PC-9 (cell line): Measurements from ENCODE around the gene KCNN3. TPM values are rescaled to one million over a fixed set of nuclear protein-coding genes. Genes with fewer than 3 reads are reported as not detected.

Experiments
- BruUV-seq: library from RNA; stranded (reverse); fragments of 400-500 nt; replicated peaks from 2 replicates; lab custom pipeline; 2021; lab: Mats Ljungman, UMichigan
- CTCF ChIA-PET: fragments of 300-600 bp; sonication (Branson Sonifier 250); formaldehyde crosslinking; loops from one replicate; lab custom pipeline; 2022; ENCODE audit warnings: antibody characterized with exemption; lab: Charles Lee
- POLR2A ChIA-PET: fragments of 300-600 bp; sonication (Branson Sonifier 250); formaldehyde crosslinking; loops from one replicate; lab custom pipeline; 2022; ENCODE audit warnings: antibody characterized with exemption; ENCODE audit not compliant: unreplicated experiment; lab: Charles Lee
- DNase-seq, 2 experiments: peaks; one replicate each; pipeline versions ENCODE4 v3.0.0 to v3.0.0-alpha.2; 2015 to 2022; ENCODE audit warnings: mixed read lengths in 1 of 2
- H2AFZ ChIP-seq: fragments of 200-600 bp; sonication (generic); 2 replicates; pipeline ENCODE4 v1.8.1; 2017; ENCODE audit warnings: antibody characterized with exemption
- H3F3A ChIP-seq: fragments of 200-600 bp; sonication (generic); 2 replicates; pipeline ENCODE4 v1.8.1; 2017; ENCODE audit warnings: antibody characterized with exemption, mild to moderate bottlenecking, low read depth; ENCODE audit not compliant: insufficient read depth
- H3K27ac ChIP-seq: fragments of 200-600 bp; sonication (generic); 2 replicates; pipeline ENCODE4 v1.6.1; 2016; ENCODE audit warnings: mixed run types
- H3K27me3 ChIP-seq: fragments of 200-600 bp; sonication (generic); 2 replicates; pipeline ENCODE4 v1.6.1; 2016; ENCODE audit warnings: low read depth, mixed run types; ENCODE audit not compliant: insufficient read depth
- H3K36me3 ChIP-seq: fragments of 200-600 bp; sonication (generic); 2 replicates; pipeline ENCODE4 v1.6.1; 2016; ENCODE audit warnings: low read depth, mixed run types
- H3K4me1 ChIP-seq: fragments of 200-600 bp; sonication (generic); replicated peaks from 2 replicates; pipeline ENCODE4 v1.6.1; 2016; ENCODE audit warnings: mixed run types; ENCODE audit not compliant: insufficient read depth
- H3K4me2 ChIP-seq: fragments of 200-600 bp; sonication (generic); 2 replicates; pipeline ENCODE4 v1.6.1; 2017; ENCODE audit warnings: mixed run types
- H3K4me3 ChIP-seq: fragments of 200-600 bp; sonication (generic); 2 replicates; pipeline ENCODE4 v1.6.1; 2016; ENCODE audit warnings: mixed run types
- H3K79me2 ChIP-seq: fragments of 200-600 bp; sonication (generic); 2 replicates; pipeline ENCODE4 v1.6.1; 2017; ENCODE audit warnings: low read depth, mixed run types
- H3K9me2 ChIP-seq: fragments of 200-600 bp; sonication (generic); 2 replicates; pipeline ENCODE4 v1.8.1; 2017; ENCODE audit warnings: mild to moderate bottlenecking; ENCODE audit not compliant: insufficient read depth
- H3K9me3 ChIP-seq: fragments of 200-600 bp; sonication (generic); 2 replicates; pipeline ENCODE4 v1.8.1; 2016; ENCODE audit warnings: low read depth; ENCODE audit not compliant: insufficient read depth
- H4K20me1 ChIP-seq: fragments of 200-600 bp; sonication (generic); 2 replicates; pipeline ENCODE4 v1.8.1; 2017; ENCODE audit not compliant: insufficient read depth
- EZH2 ChIP-seq: fragments of 200-600 bp; sonication (generic); IDR thresholded peaks from 2 replicates; pipeline ENCODE4 v1.8.0; 2017; ENCODE audit warnings: antibody characterized with exemption, low read depth
- intact Hi-C: fragments of 100-400 bp; cut with micrococcal nuclease; formaldehyde crosslinking; loops from one replicate; pipeline ENCODE4 v1.10.0; 2022; ENCODE audit not compliant: unreplicated experiment
- total RNA-seq: library from RNA; stranded (reverse); gene quantifications from 2 replicates; pipeline ENCODE4 v1.2.3, GENCODE V29; 2021
- TF ChIP-seq, protein P1 (sequence below): fragments of 200-600 bp; sonication (generic); conservative IDR thresholded peaks from 2 replicates; pipeline ENCODE4 v1.6.1; 2017; ENCODE audit warnings: mixed run types, antibody characterized with exemption, mild to moderate bottlenecking, moderate library complexity

Gene KCNN3
- total RNA-seq, 1 experiment from 2014 or later: 1.1 TPM

DNA sequence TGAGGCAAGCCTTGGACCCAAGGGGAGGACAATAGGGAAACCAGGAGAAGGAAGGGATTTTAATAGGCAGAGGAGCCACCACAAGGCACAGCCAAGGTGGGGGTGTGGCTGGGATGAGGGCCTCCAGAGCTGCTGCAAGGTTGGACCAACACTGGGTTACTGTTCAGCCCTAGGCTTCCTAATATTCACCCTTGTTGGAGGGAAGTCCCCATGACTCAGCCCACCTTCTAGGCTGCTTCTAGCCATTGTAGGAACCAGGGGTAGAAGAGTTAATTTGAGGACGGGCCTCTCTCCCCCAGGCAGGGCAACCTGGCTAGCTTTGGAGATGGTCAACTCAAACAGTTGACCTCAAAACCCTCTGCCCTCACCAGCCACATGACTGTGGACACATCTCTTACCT lies 59.5 kb downstream of the KCNN3 start:
- POLR2A ChIA-PET: no interaction called here
- Histone ChIP-seq H2AFZ (no peak overlapping the region), H3K27ac (no peak overlapping the region), H3K27me3 (peaks cover 82% of the 10 kb centered on the region), H3K9me2 (no peaks in the 10 kb centered on the region), H3K79me2 (no peaks in the 10 kb centered on the region), H3K4me2 (no peak overlapping the region), H3K4me3 (no peak overlapping the region), H4K20me1 (no peaks in the 10 kb centered on the region), H3K4me1 (no peaks in the 10 kb centered on the region), H3K9me3 (no peaks in the 10 kb centered on the region), H3F3A (no peaks in the 10 kb centered on the region), H3K36me3 (no peaks in the 10 kb centered on the region)
- TF ChIP-seq, protein P1, sequence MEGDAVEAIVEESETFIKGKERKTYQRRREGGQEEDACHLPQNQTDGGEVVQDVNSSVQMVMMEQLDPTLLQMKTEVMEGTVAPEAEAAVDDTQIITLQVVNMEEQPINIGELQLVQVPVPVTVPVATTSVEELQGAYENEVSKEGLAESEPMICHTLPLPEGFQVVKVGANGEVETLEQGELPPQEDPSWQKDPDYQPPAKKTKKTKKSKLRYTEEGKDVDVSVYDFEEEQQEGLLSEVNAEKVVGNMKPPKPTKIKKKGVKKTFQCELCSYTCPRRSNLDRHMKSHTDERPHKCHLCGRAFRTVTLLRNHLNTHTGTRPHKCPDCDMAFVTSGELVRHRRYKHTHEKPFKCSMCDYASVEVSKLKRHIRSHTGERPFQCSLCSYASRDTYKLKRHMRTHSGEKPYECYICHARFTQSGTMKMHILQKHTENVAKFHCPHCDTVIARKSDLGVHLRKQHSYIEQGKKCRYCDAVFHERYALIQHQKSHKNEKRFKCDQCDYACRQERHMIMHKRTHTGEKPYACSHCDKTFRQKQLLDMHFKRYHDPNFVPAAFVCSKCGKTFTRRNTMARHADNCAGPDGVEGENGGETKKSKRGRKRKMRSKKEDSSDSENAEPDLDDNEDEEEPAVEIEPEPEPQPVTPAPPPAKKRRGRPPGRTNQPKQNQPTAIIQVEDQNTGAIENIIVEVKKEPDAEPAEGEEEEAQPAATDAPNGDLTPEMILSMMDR: no peak
- no peak for TF ChIP-seq EZH2
- no TSS peak for BruUV-seq
- DNase-seq: no peak
- intact Hi-C loops: no loop called here
- CTCF ChIA-PET: no interaction called here

DNA sequence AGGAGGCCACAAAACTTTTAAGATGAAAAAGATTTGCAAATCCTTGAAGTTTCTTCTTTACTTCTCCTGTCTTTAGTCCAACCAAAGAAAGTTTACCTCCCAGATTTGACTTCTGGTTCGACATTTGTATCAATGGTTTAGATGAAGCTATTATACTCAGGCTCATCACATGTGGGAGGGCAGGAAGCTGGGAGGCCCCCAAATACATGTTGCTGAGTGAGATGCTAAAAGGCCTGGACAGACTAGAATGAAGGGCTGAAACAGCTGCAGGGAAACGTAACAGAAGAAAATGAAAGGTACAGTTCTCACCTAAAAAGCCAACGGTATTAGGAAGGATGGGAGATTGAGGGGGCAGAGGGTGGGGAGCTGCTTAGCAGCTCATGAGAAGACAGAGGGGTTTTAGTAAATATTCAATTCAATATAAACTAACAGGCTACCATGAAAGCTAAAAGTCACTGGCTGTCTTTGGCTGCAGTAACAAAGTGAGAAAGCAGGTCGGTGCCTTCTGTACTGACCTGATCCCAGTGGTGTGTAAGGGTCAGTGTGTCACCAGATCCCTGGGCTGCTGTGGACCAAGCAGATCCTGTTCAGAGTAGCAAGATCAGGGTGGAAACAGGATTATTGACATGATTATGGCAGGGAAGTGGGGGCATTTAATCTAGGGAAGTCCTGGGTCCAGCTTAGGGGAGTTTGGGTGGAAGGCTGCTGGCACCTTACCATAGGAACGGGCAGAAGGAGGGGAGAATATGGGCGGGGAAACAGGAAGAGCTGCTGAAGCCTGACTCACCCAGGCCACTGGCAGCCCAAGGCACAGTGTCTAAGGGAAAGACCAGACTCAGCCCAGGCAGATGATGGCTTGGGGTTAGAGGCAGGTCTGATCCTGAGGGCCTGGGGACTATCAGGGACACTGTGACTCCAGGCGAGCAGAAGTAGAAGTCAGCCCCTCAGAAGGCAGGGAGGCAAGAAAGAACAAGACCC lies 60.4 kb downstream of the KCNN3 start:
- H3K4me1 ChIP-seq: no peaks in the 10 kb centered on the region
- TF ChIP-seq, protein P1: no peak
- TF ChIP-seq EZH2: no peak
- peak in 1 of 2 experiments; percentile 40 for DNase-seq
- no peak overlapping the region for H2AFZ ChIP-seq
- H3F3A ChIP-seq: no peaks in the 10 kb centered on the region
- H3K9me2 ChIP-seq: no peaks in the 10 kb centered on the region
- H4K20me1 ChIP-seq: no peaks in the 10 kb centered on the region
- H3K36me3 ChIP-seq: no peaks in the 10 kb centered on the region
- H3K27ac ChIP-seq: no peak overlapping the region
- ChIA-PET CTCF (interaction anchor here (0.6 kb wide), 1 partner anchor 271 kb away, joined by 12 read pairs; no protein-coding TSS in a partner anchor), POLR2A (no interaction called here)
- intact Hi-C loops: no loop called here
- no peak overlapping the region for H3K4me3 ChIP-seq
- H3K4me2 ChIP-seq: no peak overlapping the region
- no peaks in the 10 kb centered on the region for H3K79me2 ChIP-seq
- H3K27me3 ChIP-seq: peaks cover 83% of the 10 kb centered on the region
- H3K9me3 ChIP-seq: no peaks in the 10 kb centered on the region
- BruUV-seq: no TSS peak

DNA sequence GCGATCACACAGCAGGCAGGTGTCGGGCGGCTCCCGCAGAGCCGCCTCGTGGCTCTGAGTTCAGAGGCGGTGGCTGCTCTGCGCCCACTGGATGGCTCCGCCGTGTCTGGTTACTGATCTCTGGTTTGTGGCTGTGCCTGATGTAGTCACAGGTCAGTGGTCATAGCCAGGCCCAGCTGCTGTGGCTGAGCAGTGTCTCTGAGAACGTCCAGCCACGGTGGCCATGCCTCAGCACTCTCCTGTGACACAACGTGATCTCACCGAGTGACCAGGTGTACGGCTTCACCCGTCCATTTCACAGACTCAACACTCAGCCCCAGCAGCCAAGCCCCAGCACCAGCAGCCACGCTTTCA lies 61.2 kb downstream of the KCNN3 start:
- no peak overlapping the region for H3K4me2 ChIP-seq
- no peak overlapping the region for H3K4me3 ChIP-seq
- POLR2A ChIA-PET: interaction anchor here (0.6 kb wide), 1 partner anchor 216 kb away, joined by 3 read pairs; no protein-coding TSS in a partner anchor
- no peak overlapping the region for H2AFZ ChIP-seq
- no peaks in the 10 kb centered on the region for H3K9me2 ChIP-seq
- BruUV-seq: no TSS peak
- H3K27me3 ChIP-seq: peaks cover 83% of the 10 kb centered on the region
- H3K4me1 ChIP-seq: no peaks in the 10 kb centered on the region
- intact Hi-C loops: no loop called here
- H4K20me1 ChIP-seq: no peaks in the 10 kb centered on the region
- no peaks in the 10 kb centered on the region for H3F3A ChIP-seq
- TF ChIP-seq EZH2: no peak
- TF ChIP-seq, protein P1: no peak
- no peaks in the 10 kb centered on the region for H3K9me3 ChIP-seq
- no peak for DNase-seq
- H3K27ac ChIP-seq: no peak overlapping the region
- H3K79me2 ChIP-seq: no peaks in the 10 kb centered on the region
- CTCF ChIA-PET: interaction anchor here (0.6 kb wide), 1 partner anchor 270 kb away, joined by 12 read pairs; no protein-coding TSS in a partner anchor
- no peaks in the 10 kb centered on the region for H3K36me3 ChIP-seq
